IPS-NIHi7 (cell line): ENCODE results near the gene SAMD11.
"Not testable (repeated sequence)": the region's sequence is repeated elsewhere in the genome, so short reads cannot be mapped to it uniquely, and the experiment has no call there.

ENCODE experiments used
- DNase-seq: peaks from one replicate; pipeline ENCODE4 v3.0.0; 2012; ENCODE audit warnings: mixed read lengths; ENCODE audit errors: extremely low spot score

The SAMD11 gene, protein sequence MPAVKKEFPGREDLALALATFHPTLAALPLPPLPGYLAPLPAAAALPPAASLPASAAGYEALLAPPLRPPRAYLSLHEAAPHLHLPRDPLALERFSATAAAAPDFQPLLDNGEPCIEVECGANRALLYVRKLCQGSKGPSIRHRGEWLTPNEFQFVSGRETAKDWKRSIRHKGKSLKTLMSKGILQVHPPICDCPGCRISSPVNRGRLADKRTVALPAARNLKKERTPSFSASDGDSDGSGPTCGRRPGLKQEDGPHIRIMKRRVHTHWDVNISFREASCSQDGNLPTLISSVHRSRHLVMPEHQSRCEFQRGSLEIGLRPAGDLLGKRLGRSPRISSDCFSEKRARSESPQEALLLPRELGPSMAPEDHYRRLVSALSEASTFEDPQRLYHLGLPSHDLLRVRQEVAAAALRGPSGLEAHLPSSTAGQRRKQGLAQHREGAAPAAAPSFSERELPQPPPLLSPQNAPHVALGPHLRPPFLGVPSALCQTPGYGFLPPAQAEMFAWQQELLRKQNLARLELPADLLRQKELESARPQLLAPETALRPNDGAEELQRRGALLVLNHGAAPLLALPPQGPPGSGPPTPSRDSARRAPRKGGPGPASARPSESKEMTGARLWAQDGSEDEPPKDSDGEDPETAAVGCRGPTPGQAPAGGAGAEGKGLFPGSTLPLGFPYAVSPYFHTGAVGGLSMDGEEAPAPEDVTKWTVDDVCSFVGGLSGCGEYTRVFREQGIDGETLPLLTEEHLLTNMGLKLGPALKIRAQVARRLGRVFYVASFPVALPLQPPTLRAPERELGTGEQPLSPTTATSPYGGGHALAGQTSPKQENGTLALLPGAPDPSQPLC

DNA sequence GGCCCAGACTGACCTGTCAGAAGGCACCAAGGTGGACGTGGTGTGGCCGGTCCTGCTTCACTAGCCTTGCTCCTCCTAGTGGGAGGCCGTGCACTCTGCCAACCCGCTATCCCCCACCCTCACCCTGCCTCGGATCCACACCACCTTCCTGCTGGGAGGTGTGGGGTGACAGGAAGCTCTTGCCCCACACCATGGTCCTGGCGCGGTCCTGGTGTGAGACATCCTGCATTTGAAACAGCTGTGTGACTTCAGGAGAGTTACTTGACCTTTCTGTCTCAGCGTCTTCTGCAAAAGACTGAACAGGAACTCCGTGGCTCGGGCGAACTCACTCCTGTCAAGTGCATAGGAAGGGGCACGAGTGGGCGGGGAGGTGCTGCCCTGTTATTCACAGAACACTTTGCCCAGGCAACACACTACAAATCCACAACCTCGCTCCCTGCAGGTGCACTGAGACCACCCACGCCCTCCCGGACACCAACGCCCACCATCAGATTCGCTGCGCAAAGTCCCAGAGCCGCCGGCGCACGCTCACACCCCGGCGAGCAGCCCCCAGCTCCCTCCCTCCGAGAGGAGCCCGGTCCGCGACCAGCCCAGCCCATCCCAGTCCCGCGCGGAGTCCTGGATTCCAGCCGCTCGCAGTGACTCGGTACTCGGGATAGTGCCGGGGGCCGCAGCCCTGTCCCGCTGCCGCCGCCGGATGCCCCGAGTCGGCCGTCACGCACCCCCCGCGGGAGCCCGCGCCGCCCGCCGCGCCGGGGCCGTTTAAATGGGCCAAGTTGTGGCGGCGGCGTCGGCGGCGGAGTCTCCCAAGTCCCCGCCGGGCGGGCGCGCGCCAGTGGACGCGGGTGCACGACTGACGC is at the start of gene SAMD11:
SAMD11 (plus strand) TSS at position 793 of the 860 bp plus-strand sequence. CDS start 509 bp downstream, outside the sequence.
- DNase-seq, result peak; percentile 49

DNA sequence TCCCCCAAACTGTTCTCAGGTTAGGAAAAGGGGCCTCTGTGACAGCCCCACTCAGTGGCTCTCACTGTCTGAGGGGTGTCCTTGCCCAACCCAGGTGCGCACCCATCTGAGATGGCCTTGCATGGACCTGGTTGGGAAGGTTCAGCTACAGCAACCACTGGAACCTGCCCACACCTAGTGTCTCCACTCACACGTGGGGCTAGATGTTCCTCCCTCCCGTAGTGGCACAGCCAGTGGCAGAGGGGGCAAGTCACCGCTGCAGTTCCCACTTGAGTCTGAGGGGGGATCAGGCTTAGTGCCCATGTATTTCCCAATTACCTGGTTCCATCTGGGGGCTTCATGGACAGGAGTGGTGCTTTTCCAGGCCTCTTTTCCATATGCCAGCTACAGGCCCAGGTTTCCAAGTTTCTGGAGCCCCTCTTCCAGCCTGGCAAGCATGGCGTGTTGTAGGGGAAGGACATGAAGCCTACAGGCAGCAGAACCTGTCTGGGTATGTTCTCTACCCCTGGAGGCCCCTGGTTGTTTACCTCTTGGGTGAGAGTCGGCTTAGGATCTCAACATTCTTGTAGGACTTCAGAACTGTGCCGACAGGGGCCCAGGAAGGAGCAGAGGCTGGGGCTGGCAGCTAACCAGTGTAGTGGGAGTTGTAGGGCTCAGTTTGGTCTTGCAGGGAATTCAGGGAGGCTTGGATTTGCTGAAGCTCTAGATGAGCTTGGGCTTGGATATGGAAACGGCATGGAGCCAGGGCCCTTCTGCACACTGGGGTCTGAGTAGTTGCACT is 47.1 kb upstream of the SAMD11 start:
- not testable (repeated sequence) for DNase-seq

DNA sequence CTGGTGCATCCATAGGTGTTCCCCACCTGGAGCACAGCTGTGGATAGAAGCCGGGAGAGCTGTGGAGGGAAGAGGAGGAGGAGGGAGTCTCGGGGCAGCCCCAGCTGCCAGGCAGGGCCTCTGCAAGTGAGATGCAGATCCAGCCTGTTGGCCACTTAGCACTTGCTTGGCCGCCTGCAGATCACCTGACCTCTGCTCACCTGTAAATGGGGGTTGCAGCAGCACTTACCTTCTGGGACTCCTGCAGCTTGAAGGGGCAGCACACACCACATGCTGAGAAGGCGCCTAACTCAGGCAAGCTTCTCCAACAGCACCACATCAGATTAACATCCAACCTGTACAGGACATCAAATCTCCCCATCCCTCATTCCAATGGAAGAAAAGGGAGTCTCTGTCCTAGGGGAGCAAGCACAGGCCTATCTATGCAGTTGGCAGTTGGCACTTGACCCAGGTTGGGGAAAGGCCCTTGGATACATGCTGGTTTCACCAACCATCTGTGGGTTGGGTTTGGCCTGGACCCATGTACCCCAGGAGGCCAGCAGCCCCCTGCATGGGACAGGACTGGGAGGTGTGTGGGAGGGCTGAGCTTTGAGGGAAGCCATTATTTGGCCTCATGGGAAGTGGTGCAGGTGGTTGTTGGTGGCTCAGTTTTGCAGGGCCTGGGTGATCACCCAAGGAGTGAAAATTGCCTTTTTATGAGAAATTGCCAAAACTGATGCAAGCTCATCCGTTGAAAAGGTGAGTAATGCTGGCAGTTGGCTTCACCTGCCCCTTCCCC is 46.3 kb upstream of the SAMD11 start:
- not testable (repeated sequence) for DNase-seq

DNA sequence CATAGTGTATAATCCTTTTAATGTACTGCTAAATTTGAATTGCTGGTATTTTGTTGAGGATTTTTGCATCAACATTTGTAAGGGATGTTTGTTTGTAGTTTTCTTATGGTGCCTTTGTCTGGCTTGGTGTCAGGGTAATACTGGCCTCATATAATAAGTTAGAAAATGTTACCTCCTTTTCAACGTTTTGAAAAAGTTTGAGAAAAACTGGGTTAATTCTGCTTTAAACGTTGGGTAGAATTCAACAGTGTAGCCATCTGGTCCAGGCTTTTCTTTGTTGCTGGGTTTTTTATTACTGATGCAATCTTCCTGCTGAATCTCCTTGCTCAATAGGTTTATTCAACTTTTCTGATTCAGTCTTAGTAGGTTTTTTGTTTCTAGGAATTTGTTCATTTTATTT is 43.2 kb upstream of the SAMD11 start:
- DNase-seq, result not testable (repeated sequence)

DNA sequence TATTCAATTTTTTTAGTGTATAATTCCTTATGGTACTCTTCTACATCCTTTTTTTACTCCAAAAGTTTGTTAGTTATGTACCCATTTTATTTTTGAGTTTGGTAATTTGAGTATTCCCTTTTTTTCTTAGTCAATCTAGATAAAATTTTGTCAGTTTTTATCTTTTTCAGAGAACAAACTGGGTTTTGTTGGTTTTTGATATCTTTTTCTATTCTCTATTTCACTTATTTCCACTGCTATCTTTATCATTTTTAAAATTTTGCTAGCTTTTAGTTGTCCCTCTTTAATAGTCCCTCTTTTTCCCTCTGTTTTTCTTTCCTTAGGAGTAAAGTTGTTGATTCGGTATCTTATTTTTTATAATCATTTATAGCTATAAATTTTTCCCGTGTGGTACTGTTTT is 42.8 kb upstream of the SAMD11 start:
- not testable (repeated sequence) for DNase-seq

DNA sequence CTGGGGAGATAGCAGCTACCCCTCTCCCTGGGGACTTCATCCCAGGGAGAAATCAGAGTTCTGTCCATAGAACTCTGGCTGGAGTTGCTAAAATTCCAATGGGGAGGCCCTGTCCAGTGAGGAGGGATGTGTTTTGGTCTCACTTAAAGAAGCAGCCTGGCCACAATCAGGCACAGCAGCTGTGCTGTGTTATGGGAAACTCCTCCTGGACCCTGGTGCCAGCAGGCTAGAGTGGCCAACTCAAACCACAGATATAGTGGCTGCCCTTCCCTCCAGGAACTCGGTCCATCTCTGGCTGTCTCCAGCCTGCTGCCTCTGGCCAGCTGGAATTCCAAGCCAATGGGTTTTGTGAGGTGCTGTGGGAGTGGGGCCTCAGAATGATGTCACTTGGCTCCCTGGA is 37.4 kb upstream of the SAMD11 start:
- DNase-seq, result no peak

DNA sequence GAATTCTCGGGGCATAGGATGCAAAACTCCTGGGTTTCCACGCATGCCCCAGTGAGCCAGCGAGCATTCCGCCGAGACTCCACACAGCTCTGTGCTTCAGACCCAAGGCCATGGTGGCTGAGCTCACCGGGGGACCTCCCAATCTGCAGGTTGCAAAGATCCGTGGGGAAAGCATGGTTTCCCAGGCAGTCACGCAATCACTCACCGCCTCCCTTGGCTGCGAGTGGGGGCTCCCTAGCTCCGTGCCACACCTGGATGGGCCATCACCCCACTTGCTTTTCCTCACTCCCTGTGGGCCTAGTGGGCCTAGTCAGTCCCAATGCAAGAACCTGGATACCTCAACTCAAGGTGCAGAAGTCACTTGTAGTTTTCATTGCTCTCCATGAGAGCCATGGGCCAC is 37.0 kb upstream of the SAMD11 start:
- DNase-seq, result no peak

DNA sequence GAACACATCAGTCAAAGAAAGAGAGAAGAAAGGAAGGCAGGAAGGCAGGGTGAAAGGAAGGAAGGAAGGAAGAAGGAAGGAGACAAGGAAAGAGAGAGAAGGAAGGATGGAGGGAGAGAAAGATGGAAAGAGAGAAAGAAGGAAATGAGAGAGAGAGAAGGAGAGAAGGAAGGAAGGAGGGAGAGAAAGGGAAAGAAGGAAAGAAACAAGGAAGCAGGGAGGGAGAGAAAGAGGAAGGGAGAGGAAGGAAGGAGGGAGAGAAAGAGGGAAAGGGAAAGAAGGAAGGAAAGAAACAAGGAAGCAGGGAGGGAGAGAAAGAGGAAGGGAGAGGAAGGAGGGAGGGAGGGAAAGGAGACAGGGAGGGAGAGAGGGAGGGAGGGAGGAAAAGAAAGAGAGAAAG is 35.4 kb upstream of the SAMD11 start:
- no peak for DNase-seq

DNA sequence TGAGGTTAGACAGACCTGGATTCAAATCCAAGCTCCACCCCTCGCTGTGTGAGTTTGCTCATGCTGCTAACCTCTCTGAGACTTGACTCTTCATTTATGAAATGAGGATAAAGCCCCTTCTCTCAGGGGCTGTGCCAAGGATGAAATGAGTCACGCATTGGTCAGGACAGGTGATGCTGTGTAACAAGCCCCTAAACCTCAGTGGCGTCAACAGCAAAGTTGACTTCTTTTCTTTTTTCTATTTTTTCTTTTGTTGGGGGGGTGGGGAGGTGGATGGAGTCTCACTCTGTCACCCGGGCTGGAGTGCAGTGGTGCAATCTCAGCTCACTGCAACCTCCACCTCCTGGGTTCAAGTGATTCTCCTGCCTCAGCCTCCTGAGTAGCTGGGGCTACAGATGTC is 33.9 kb upstream of the SAMD11 start:
- DNase-seq, result not testable (repeated sequence)

DNA sequence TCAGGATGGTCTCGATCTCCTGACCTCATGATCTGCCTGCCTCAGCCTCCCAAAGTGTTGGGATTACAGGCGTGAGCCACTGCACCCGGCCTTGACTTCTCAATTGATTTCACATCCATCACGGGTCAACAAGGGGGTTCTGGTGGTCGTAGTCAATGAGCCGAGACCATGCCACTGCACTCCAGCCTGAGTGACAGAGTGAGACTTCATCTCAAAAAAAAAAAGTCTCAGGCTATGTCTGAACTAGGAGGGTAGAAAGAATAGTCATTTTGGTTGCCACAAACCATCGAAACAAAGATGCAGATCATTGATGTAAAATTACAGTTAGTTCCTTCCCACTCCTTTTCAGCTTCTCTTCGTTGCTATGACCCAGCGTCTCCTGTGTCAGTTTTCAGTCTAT is 33.5 kb upstream of the SAMD11 start:
- not testable (repeated sequence) for DNase-seq

DNA sequence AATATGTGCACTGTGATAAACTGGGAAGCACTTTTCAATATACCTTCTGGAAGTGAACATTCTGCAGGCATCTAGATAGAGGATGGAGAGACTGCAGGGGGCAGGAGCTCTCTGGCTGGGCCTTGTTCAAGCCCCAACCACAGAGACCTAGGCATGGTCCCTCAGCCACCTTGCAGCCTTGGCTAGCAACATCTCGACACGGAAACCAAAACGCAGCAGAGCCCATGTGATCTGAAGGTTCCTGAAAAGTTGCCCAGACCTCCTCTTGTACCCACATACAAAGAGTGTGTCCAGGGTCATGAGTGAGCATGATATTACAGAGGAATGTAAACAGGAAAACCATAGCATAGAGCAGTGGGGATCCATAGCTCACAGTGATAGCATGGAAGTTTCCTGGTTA is 33.1 kb upstream of the SAMD11 start:
- no peak for DNase-seq

DNA sequence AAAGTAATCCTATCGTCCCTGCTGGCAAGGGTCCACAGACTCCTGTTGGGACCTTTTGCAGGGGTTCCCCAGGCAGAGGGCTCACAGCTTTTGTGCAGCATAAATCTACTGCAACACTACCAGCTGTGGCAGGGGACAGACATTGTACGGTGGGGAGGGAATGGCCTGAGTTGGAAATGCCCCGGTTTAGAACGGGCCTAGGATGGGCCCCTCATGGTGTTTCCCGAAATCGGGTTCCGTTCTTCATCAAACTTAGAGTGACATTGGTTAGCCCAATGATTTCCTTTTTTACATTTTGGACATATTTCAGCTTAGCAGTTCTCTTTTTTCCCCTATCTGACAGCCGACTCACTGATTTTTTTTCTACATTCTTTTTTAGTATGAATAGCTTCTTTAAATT is 26.5 kb upstream of the SAMD11 start:
- no peak for DNase-seq

DNA sequence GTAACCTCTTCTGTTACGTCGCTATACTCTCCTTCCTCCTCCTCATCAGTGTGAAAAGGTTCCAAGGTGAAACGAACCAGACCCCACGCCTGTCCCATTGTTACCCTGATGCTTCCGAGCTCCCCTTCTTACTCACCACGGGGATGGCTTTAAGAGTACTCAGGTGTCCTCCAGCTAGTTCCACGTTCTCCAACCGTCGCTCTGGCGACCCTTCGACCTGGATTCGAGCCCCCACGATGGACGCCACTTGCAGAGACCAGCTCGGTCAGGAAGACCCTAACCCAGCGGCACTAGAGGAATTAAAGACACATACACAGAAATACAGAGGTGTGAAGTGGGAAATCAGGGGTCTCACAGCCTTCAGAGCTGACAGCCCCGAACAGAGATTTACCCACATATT is 25.8 kb upstream of the SAMD11 start:
- DNase-seq, result not testable (repeated sequence)

DNA sequence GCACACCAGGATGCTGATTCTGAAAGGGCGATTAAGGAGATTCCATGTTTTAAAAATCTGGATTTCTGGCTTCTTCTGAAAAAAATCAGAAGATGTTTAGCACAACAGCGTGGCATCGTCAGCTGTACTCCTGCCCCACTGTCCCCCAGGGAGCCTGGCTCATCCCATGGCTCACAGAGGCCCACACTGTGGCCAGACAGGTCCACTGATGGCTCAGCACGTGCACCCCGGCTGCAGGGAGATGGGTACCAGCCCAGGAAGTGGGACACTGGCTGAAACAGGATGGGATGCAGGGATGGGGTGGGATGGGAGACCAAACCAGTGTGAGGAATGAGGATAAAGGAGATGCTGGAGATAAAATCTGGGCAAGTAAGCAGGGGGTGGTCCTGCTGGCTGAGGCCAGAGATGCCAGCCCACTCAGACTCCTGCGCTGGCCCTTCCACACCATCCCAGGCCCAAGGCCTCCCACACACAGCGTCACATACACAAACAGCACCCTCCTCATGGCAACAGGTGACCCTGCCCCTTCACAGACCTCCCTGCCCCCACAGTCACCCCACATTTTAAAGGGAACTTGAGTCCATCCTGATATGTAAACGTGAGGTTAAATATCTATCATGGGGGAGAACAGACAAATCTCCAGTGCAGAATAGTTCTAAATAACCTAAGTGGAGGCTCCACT is 23.9 kb upstream of the SAMD11 start:
- DNase-seq, result peak; percentile 5

DNA sequence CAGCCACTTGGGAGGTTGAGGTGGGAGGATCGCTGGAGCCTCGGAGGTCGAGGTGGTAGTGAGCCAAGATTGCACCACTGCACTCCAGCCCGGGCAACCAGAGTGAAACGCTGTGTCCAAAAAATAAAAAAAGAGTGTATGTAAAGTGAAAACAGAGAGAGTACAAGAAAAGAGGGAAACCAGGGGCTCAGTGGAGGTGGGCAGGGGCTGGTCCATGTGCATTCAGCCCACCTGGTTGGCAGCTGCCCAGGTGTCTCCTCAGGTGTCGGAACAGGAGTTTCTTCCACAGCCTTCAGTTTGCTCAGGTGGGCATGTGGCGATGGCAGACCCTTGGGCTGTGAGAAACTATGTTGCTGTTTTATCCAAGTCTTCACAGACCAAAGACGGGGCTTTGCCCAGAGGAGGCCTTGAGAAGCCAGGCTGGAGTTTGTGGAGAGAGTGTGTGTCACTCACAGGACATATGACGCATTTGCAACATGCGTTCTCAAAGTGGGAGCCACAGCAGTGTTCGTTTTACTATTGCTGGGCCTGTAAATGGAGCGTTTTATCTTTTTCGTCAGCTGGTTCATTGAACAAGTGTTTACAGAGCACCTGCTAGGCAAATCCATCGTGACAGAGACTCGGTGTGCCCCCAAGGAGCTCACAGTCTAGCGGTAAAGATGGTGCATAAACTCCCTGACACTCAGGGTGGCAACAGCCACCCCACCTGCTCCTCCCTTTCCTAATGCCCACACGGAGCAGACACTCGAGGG is 22.4 kb upstream of the SAMD11 start:
- DNase-seq, result peak; percentile 6

DNA sequence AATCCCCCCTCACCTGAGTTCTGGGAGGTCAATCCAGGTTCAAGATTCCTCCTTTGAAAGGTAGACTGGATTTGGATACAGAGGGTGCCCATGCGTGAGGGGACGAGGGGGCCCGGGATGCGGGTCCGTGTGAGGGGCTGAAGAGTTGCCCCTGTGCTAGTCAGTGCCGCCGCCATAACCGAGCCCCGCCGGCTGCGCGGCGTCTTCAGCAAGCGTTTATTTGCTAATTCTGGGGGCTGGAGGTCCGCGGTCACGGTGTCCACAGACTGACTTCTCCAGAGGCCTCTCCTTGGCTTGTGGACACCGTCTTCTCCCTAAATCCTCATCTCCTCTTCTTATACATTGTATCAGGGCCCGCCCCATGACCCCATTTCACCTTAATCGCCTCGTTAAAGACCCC is 20.9 kb upstream of the SAMD11 start:
- no peak for DNase-seq

DNA sequence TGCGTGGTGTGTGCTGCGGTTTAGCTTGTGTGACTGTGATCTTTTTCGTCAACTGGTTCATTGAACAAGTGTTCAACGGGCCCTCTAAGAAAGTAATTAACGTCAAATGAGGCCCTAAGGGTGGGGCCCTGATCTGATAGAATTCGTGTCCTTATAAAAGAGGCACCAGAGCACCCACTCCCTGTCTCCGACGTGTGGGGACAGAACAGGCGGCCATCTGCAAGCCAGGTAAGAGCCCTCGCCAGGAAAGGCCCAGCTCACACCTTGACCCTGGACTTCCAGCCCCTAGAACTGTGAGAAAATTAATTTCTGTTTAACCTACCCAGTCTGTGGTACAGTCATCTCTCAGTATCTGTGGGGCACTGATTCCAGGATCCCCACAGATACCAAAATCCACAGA is 20.4 kb upstream of the SAMD11 start:
- DNase-seq, result no peak

DNA sequence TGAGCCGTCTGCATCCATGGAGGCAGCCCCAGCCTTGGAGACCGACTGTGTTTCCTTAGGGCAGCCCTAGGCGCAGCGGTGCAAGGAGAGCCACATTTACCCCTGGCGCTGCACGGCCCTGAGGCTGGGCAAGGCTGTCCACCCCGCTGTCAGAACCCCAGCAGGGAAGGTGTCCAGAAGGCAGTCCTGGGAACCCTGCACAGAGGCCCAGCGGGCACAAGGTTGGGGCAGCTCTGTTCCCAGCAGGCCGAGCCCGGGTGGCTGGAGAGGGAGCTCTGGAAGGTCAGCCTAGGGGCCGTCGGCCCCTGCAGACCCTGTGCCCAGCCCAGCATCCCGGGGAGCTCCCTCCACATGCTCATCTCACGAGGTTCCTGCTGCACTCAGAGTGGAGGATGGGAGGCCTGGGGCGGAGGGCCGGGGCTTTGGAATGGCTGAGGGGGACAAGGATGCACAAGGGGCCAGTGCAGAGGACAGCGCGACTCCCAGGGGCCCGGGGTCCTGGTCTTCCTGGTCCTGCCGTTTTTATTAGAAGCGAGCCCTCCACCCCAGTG is 19.9 kb upstream of the SAMD11 start:
- DNase-seq, result peak; percentile 15
